ENCODE data around the gene DNASE1L2.

DNASE1L2 gene

GRCh38 chr16:2210386-2211365, 25.6 kb upstream of the DNASE1L2 start, which contains the start of gene BRICD5:
Gene BRICD5 (minus strand): TSS chr16:2210863. CDS start chr16:2210833, 30 bp downstream.
- peak within 1 kb of the TSS; percentile 36 for H3K27ac ChIP-seq (ENCODE audit: low read depth, low read length, severe bottlenecking)
- peaks cover 18% of the 10 kb centered on the region for H3K4me1 ChIP-seq (ENCODE audit: control insufficient read depth, insufficient read depth, low read length, poor library complexity, severe bottlenecking)
- H3K9me3 ChIP-seq (ENCODE audit: control insufficient read depth, low read length) = no peaks in the 10 kb centered on the region
- no peak within 1 kb of the TSS for H3K4me3 ChIP-seq (ENCODE audit: extremely low read depth, insufficient read depth, low read length, poor library complexity, severe bottlenecking)
- 86 to 91% methylated on average over 14 to 21 of the region's 24 CpGs for WGBS, 2 experiments (ENCODE audit: insufficient coverage in 2 of 2)
- H3K36me3 ChIP-seq (ENCODE audit: control insufficient read depth, insufficient read depth, low read length) = peaks cover 55% of the 10 kb centered on the region

GRCh38 chr16:2211923-2212347, 24.3 kb upstream of the DNASE1L2 start:
- H3K27ac ChIP-seq (ENCODE audit: low read depth, low read length, severe bottlenecking) = no peak overlapping the region
- no peaks in the 10 kb centered on the region for H3K9me3 ChIP-seq (ENCODE audit: control insufficient read depth, low read length)
- peaks cover 51% of the 10 kb centered on the region for H3K36me3 ChIP-seq (ENCODE audit: control insufficient read depth, insufficient read depth, low read length)
- H3K4me3 ChIP-seq (ENCODE audit: extremely low read depth, insufficient read depth, low read length, poor library complexity, severe bottlenecking) = no peak overlapping the region
- WGBS, 2 experiments (ENCODE audit: insufficient coverage in 2 of 2) = 79 to 85% methylated on average over 7 to 11 of the region's 11 CpGs
- H3K4me1 ChIP-seq (ENCODE audit: control insufficient read depth, insufficient read depth, low read length, poor library complexity, severe bottlenecking) = peaks cover 18% of the 10 kb centered on the region

GRCh38 chr16:2212362-2213324, 23.6 kb upstream of the DNASE1L2 start:
- Histone ChIP-seq H3K4me1 (ENCODE audit: control insufficient read depth, insufficient read depth, low read length, poor library complexity, severe bottlenecking) (peaks cover 18% of the 10 kb centered on the region), H3K27ac (ENCODE audit: low read depth, low read length, severe bottlenecking) (no peak overlapping the region), H3K4me3 (ENCODE audit: extremely low read depth, insufficient read depth, low read length, poor library complexity, severe bottlenecking) (peak overlapping the region; percentile 78), H3K36me3 (ENCODE audit: control insufficient read depth, insufficient read depth, low read length) (peaks cover 45% of the 10 kb centered on the region), H3K9me3 (ENCODE audit: control insufficient read depth, low read length) (no peaks in the 10 kb centered on the region)
- 84 to 88% methylated on average over 16 to 19 of the region's 19 CpGs for WGBS, 2 experiments (ENCODE audit: insufficient coverage in 2 of 2)

GRCh38 chr16:2213817-2214718, 22.2 kb upstream of the DNASE1L2 start:
- Histone ChIP-seq H3K27ac (ENCODE audit: low read depth, low read length, severe bottlenecking) (peak overlapping the region; percentile 80), H3K36me3 (ENCODE audit: control insufficient read depth, insufficient read depth, low read length) (peaks cover 31% of the 10 kb centered on the region), H3K4me3 (ENCODE audit: extremely low read depth, insufficient read depth, low read length, poor library complexity, severe bottlenecking) (peak overlapping the region; percentile 78), H3K9me3 (ENCODE audit: control insufficient read depth, low read length) (no peaks in the 10 kb centered on the region), H3K4me1 (ENCODE audit: control insufficient read depth, insufficient read depth, low read length, poor library complexity, severe bottlenecking) (peaks cover 17% of the 10 kb centered on the region)
- WGBS, 2 experiments (ENCODE audit: insufficient coverage in 2 of 2) = 0 to 1% methylated on average over 76 to 92 of the region's 98 CpGs

- Histone ChIP-seq H3K4me1 (ENCODE audit: control insufficient read depth, insufficient read depth, low read length, poor library complexity, severe bottlenecking) (peaks cover 13% of the 10 kb centered on the region), H3K36me3 (ENCODE audit: control insufficient read depth, insufficient read depth, low read length) (peaks cover 26% of the 10 kb centered on the region), H3K27ac (ENCODE audit: low read depth, low read length, severe bottlenecking) (peak within 1 kb of the TSS; percentile 98), H3K9me3 (ENCODE audit: control insufficient read depth, low read length) (no peaks in the 10 kb centered on the region), H3K4me3 (ENCODE audit: extremely low read depth, insufficient read depth, low read length, poor library complexity, severe bottlenecking) (peak within 1 kb of the TSS; percentile 78)
- WGBS, 2 experiments (ENCODE audit: insufficient coverage in 2 of 2) = 0% methylated on average over 14 to 32 of the region's 48 CpGs
Measured at GRCh38 chr16:2214719-2214968, 21.6 kb upstream of the DNASE1L2 start, which contains the start of gene PGP. Gene PGP (minus strand): TSS chr16:2214840. CDS start chr16:2214777, 63 bp downstream.

- Histone ChIP-seq H3K36me3 (ENCODE audit: control insufficient read depth, insufficient read depth, low read length) (peaks cover 16% of the 10 kb centered on the region), H3K4me3 (ENCODE audit: extremely low read depth, insufficient read depth, low read length, poor library complexity, severe bottlenecking) (no peak overlapping the region), H3K9me3 (ENCODE audit: control insufficient read depth, low read length) (no peaks in the 10 kb centered on the region), H3K27ac (ENCODE audit: low read depth, low read length, severe bottlenecking) (no peak overlapping the region), H3K4me1 (ENCODE audit: control insufficient read depth, insufficient read depth, low read length, poor library complexity, severe bottlenecking) (peaks cover 13% of the 10 kb centered on the region)
- 92 to 100% methylated on average over 2 of the region's 4 CpGs for WGBS, 2 experiments (ENCODE audit: insufficient coverage in 2 of 2)
Measured at GRCh38 chr16:2216330-2216729, 19.9 kb upstream of the DNASE1L2 start.

GRCh38 chr16:2223221-2223941, 12.9 kb upstream of the DNASE1L2 start, which contains the start of gene E4F1:
Gene E4F1 (plus strand): TSS chr16:2223591. CDS start chr16:2223614, 23 bp downstream.
- no peaks in the 10 kb centered on the region for H3K9me3 ChIP-seq (ENCODE audit: control insufficient read depth, low read length)
- peaks cover 6% of the 10 kb centered on the region for H3K4me1 ChIP-seq (ENCODE audit: control insufficient read depth, insufficient read depth, low read length, poor library complexity, severe bottlenecking)
- peak within 1 kb of the TSS; percentile 98 for H3K4me3 ChIP-seq (ENCODE audit: extremely low read depth, insufficient read depth, low read length, poor library complexity, severe bottlenecking)
- peak within 1 kb of the TSS; percentile 66 for H3K27ac ChIP-seq (ENCODE audit: low read depth, low read length, severe bottlenecking)
- WGBS, 2 experiments (ENCODE audit: insufficient coverage in 2 of 2) = 0 to 1% methylated on average over 71 of the region's 82 CpGs
- H3K36me3 ChIP-seq (ENCODE audit: control insufficient read depth, insufficient read depth, low read length) = peaks cover 18% of the 10 kb centered on the region

- Histone ChIP-seq H3K9me3 (ENCODE audit: control insufficient read depth, low read length) (no peaks in the 10 kb centered on the region), H3K4me3 (ENCODE audit: extremely low read depth, insufficient read depth, low read length, poor library complexity, severe bottlenecking) (peak overlapping the region; percentile 98), H3K4me1 (ENCODE audit: control insufficient read depth, insufficient read depth, low read length, poor library complexity, severe bottlenecking) (peaks cover 6% of the 10 kb centered on the region), H3K27ac (ENCODE audit: low read depth, low read length, severe bottlenecking) (peak overlapping the region; percentile 66), H3K36me3 (ENCODE audit: control insufficient read depth, insufficient read depth, low read length) (peaks cover 24% of the 10 kb centered on the region)
- 10 to 13% methylated on average over 8 to 17 of the region's 22 CpGs for WGBS, 2 experiments (ENCODE audit: insufficient coverage in 2 of 2)
Measured at GRCh38 chr16:2223942-2224486, 12.2 kb upstream of the DNASE1L2 start.

GRCh38 chr16:2226245-2226793, 9.9 kb upstream of the DNASE1L2 start:
- 85 to 100% methylated on average over 6 of the region's 9 CpGs for WGBS, 2 experiments (ENCODE audit: insufficient coverage in 2 of 2)
- no peak overlapping the region for H3K27ac ChIP-seq (ENCODE audit: low read depth, low read length, severe bottlenecking)
- peaks cover 6% of the 10 kb centered on the region for H3K4me1 ChIP-seq (ENCODE audit: control insufficient read depth, insufficient read depth, low read length, poor library complexity, severe bottlenecking)
- H3K36me3 ChIP-seq (ENCODE audit: control insufficient read depth, insufficient read depth, low read length) = peaks cover 43% of the 10 kb centered on the region
- no peak overlapping the region for H3K4me3 ChIP-seq (ENCODE audit: extremely low read depth, insufficient read depth, low read length, poor library complexity, severe bottlenecking)
- H3K9me3 ChIP-seq (ENCODE audit: control insufficient read depth, low read length) = no peaks in the 10 kb centered on the region

Data from mesodermal cell (in vitro differentiated cells).